H9 (cell line): Measurements from ENCODE around the gene TMEM54. TPM values are rescaled to one million over a fixed set of nuclear protein-coding genes. Genes with fewer than 3 reads are reported as not detected.
A peak's percentile ranks its signal among the peaks of the same experiment; 100 is the strongest.

ENCODE experiments used
- DNase-seq: peaks from one replicate; pipeline ENCODE4 v3.0.0-alpha.2; 2017
- H2AFZ ChIP-seq: one replicate; pipeline ENCODE4 v1.6.1; 2013; ENCODE audit warnings: mild to moderate bottlenecking, low read length, control low read depth, moderate library complexity
- H2AK5ac ChIP-seq: 2 replicates; pipeline ENCODE4 v1.6.1; 2013; ENCODE audit warnings: low read length, control low read depth, mixed read lengths; ENCODE audit not compliant: insufficient read length
- H2BK120ac ChIP-seq: one replicate; pipeline ENCODE4 v1.6.1; 2013; ENCODE audit warnings: low read depth, mild to moderate bottlenecking, low read length, control low read depth, inconsistent platforms; ENCODE audit not compliant: poor library complexity, severe bottlenecking
- H2BK12ac ChIP-seq: 2 replicates; pipeline ENCODE4 v1.6.1; 2013; ENCODE audit warnings: low read length, control low read depth, mixed read lengths, low read depth; ENCODE audit not compliant: insufficient read length
- H2BK15ac ChIP-seq: 2 replicates; pipeline ENCODE4 v1.6.1; 2013; ENCODE audit warnings: low read depth, low read length, control low read depth
- H2BK20ac ChIP-seq: one replicate; pipeline ENCODE4 v1.6.1; 2013; ENCODE audit warnings: low read depth, mild to moderate bottlenecking, low read length, control low read depth, inconsistent platforms; ENCODE audit not compliant: poor library complexity, severe bottlenecking
- H2BK5ac ChIP-seq: 2 replicates; pipeline ENCODE4 v1.6.1; 2013; ENCODE audit warnings: low read length, control low read depth, mixed read lengths; ENCODE audit not compliant: insufficient read length
- H3K14ac ChIP-seq: 2 replicates; pipeline ENCODE4 v1.6.1; 2013; ENCODE audit warnings: low read length, control low read depth; ENCODE audit not compliant: insufficient read depth
- H3K18ac ChIP-seq: 2 replicates; pipeline ENCODE4 v1.6.1; 2013; ENCODE audit warnings: low read depth, mild to moderate bottlenecking, mixed read lengths, low read length, control low read depth; ENCODE audit not compliant: insufficient read length
- H3K23ac ChIP-seq: 2 replicates; pipeline ENCODE4 v1.6.1; 2013; ENCODE audit warnings: low read length, control low read depth, mixed read lengths, low read depth; ENCODE audit not compliant: insufficient read length
- H3K23me2 ChIP-seq: 2 replicates; pipeline ENCODE4 v1.6.1; 2013; ENCODE audit warnings: low read depth, mild to moderate bottlenecking, mixed read lengths, low read length, control low read depth; ENCODE audit not compliant: insufficient read length, poor library complexity, severe bottlenecking
- H3K27ac ChIP-seq: 2 replicates; pipeline ENCODE4 v1.5.1; 2013; ENCODE audit warnings: low read length, control low read depth, mixed read lengths, low read depth; ENCODE audit not compliant: insufficient read length
- H3K27me3 ChIP-seq: 2 replicates; pipeline ENCODE4 v1.6.1; 2013; ENCODE audit warnings: low read length, control low read depth, inconsistent platforms; ENCODE audit not compliant: insufficient read depth
- H3K4ac ChIP-seq: 2 replicates; pipeline ENCODE4 v1.6.1; 2013; ENCODE audit warnings: low read depth, mild to moderate bottlenecking, control low read depth, inconsistent platforms, low read length, moderate library complexity
- H3K4me1 ChIP-seq: 2 replicates; pipeline ENCODE4 v1.6.1; 2013; ENCODE audit warnings: low read length, control low read depth, inconsistent platforms; ENCODE audit not compliant: insufficient read depth
- H3K4me2 ChIP-seq: 2 replicates; pipeline ENCODE4 v1.6.1; 2013; ENCODE audit warnings: low read length, control low read depth, mixed read lengths; ENCODE audit not compliant: insufficient read length, insufficient read depth
- H3K56ac ChIP-seq: 2 replicates; pipeline ENCODE4 v1.6.1; 2013; ENCODE audit warnings: low read depth, mild to moderate bottlenecking, mixed read lengths, low read length, control low read depth; ENCODE audit not compliant: insufficient read length
- H3K79me1 ChIP-seq: 2 replicates; pipeline ENCODE4 v1.6.1; 2013; ENCODE audit warnings: low read depth, mild to moderate bottlenecking, moderate library complexity, low read length, control low read depth, inconsistent platforms; ENCODE audit not compliant: insufficient read depth, poor library complexity, severe bottlenecking
- H3K79me2 ChIP-seq: 2 replicates; pipeline ENCODE4 v1.6.1; 2013; ENCODE audit warnings: low read length, control low read depth, inconsistent platforms; ENCODE audit not compliant: insufficient read depth
- H3K9ac ChIP-seq: 2 replicates; pipeline ENCODE4 v1.6.1; 2013; ENCODE audit warnings: low read length, control low read depth, mixed read lengths; ENCODE audit not compliant: insufficient read length; ENCODE audit errors: extremely low read depth
- H3K9me3 ChIP-seq: one replicate; pipeline ENCODE4 v1.6.1; 2013; ENCODE audit warnings: low read depth, low read length, inconsistent platforms; ENCODE audit not compliant: control insufficient read depth
- H3T11ph ChIP-seq: one replicate; pipeline ENCODE4 v1.6.1; 2013; ENCODE audit warnings: mild to moderate bottlenecking, low read length, control low read depth, inconsistent platforms
- H4K20me1 ChIP-seq: one replicate; pipeline ENCODE4 v1.6.1; 2013; ENCODE audit not compliant: control insufficient read depth, insufficient read length, insufficient read depth
- H4K5ac ChIP-seq: 2 replicates; pipeline ENCODE4 v1.6.1; 2013; ENCODE audit warnings: low read depth, mild to moderate bottlenecking, mixed read lengths, low read length, control low read depth; ENCODE audit not compliant: insufficient read length
- H4K8ac ChIP-seq: replicated peaks from 2 replicates; pipeline ENCODE4 v1.6.1; 2013; ENCODE audit warnings: low read length, control low read depth, mixed read lengths, low read depth; ENCODE audit not compliant: insufficient read length
- H4K91ac ChIP-seq: 2 replicates; pipeline ENCODE4 v1.6.1; 2013; ENCODE audit warnings: low read depth, mild to moderate bottlenecking, moderate library complexity, mixed read lengths, low read length, control low read depth; ENCODE audit not compliant: insufficient read length
- H3K27ac Mint-ChIP-seq, 3 experiments: 2 replicates in 2 of 3; 3 replicates in 1 of 3; pipeline ENCODE4 v1.8.0; 2020 to 2021; ENCODE audit warnings: mixed read lengths in 3 of 3, mild to moderate bottlenecking in 1 of 3, moderate library complexity in 1 of 3
- H3K27me3 Mint-ChIP-seq: 2 replicates; pipeline ENCODE4 v1.8.0; 2021; ENCODE audit warnings: low read depth, mild to moderate bottlenecking, moderate library complexity, mixed read lengths
- H3K36me3 Mint-ChIP-seq, 3 experiments: 2 replicates in 2 of 3; 3 replicates in 1 of 3; pipeline ENCODE4 v1.8.0; 2020 to 2021; ENCODE audit warnings: low read depth in 3 of 3, mixed read lengths in 3 of 3; ENCODE audit not compliant: insufficient read depth in 1 of 3
- H3K4me1 Mint-ChIP-seq, 2 experiments: 2 replicates each; pipeline ENCODE4 v1.8.0; 2020; ENCODE audit warnings: mixed read lengths in 2 of 2
- H3K4me3 Mint-ChIP-seq, 2 experiments: 2 replicates in 1 of 2; 3 replicates in 1 of 2; pipeline ENCODE4 v1.8.0; 2020 to 2021; ENCODE audit warnings: mild to moderate bottlenecking in 2 of 2, mixed read lengths in 2 of 2, moderate library complexity in 1 of 2
- H3K9me3 Mint-ChIP-seq, 2 experiments: 2 replicates in 1 of 2; 3 replicates in 1 of 2; pipeline ENCODE4 v1.8.0; 2020; ENCODE audit warnings: mild to moderate bottlenecking in 2 of 2, mixed read lengths in 2 of 2, moderate library complexity in 1 of 2
- WGBS: extraction: QIAGEN DNeasy Blood & Tissue Kit; methylation state at CpG from one replicate; pipeline ENCODE4 v1.1.7; 2013; ENCODE audit warnings: missing lambda C conversion rate, low lambda C conversion rate, mixed read lengths; ENCODE audit not compliant: insufficient read length; ENCODE audit errors: extremely low coverage; 5-methylcytosine and 5-hydroxymethylcytosine counted together
- total RNA-seq: library from RNA; stranded (reverse); gene quantifications from 2 replicates; pipeline ENCODE4 v1.2.1, GENCODE V29; 2021
- TF ChIP-seq, protein P1 (sequence below): fragments of 200-600 bp; sonication (generic); conservative IDR thresholded peaks from 3 replicates; pipeline ENCODE4 v1.8.0; 2021; ENCODE audit warnings: antibody characterized with exemption, mild to moderate bottlenecking

TMEM54 gene
- total RNA-seq, 1 experiment from 2014 or later: 17.2 TPM

DNA sequence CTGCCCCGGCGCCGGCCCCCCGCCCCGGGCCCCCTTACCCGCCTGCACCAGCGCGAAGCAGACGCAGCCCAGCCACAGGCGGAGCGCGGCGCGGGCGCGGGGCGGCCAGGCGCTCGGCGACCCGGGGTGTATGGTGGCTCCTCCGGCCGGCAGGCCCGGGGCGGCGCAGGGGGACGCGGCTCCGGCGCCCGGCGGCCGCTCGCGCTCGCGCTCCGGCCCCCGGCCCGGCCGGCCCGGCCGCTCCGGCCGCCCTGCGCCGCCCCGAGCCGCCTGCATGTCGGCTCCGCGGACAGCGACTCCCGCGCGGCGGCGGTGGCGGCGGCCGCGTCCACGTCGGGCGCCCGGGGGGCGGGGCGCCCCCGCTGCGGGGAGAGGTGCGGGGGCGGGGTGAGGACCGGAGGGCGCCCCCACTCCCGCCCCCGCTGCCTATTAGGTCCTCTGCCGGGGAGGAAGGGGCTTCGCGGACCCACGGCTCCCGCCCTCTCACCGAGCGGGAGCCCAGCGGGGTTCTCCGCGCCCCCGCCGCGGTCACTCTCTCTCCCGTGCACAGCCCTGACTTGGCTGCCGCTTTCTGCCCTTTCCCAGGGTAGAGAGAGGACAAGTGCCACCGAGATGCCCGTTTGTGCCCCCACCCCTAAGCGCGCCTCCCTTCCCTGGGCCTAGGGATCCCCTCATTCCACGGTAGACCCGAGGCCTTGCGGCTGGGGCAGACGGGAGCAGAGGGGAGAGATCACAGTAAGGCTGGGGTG lies 30.4 kb downstream of the TMEM54 start, which contains the start of gene FNDC5:
Gene FNDC5 (minus strand): TSS at position 298 of the 749 bp plus-strand sequence.
- H3K4ac ChIP-seq: no peak within 1 kb of the TSS
- H3K9me3 ChIP-seq: no peaks in the 10 kb centered on the region
- no peaks in the 10 kb centered on the region for H4K20me1 ChIP-seq
- no peak within 1 kb of the TSS for H4K91ac ChIP-seq
- H3K27ac ChIP-seq: no peak within 1 kb of the TSS
- no peak within 1 kb of the TSS for H2BK20ac ChIP-seq
- H3K4me2 ChIP-seq: peak within 1 kb of the TSS; percentile 61
- H3K79me2 ChIP-seq: no peaks in the 10 kb centered on the region
- no peak within 1 kb of the TSS for H2BK15ac ChIP-seq
- Mint-ChIP-seq H3K9me3 (no peaks in the 10 kb centered on the region), H3K27me3 (peaks cover 45% of the 10 kb centered on the region), H3K36me3 (peaks cover 0 to 8% (median 0%) of the 10 kb centered on the region in 3 experiments; a peak in 6 of 7 replicates), H3K4me3 (peak within 1 kb of the TSS; percentile 66 to 82), H3K4me1 (peaks cover 38 to 43% of the 10 kb centered on the region in 2 experiments), H3K27ac (peak within 1 kb of the TSS in 1 of 3 experiments; percentile 25; a peak in 1 of 7 replicates)
- H2AFZ ChIP-seq: no peak within 1 kb of the TSS
- peak within 1 kb of the TSS; percentile 67 for H3K14ac ChIP-seq
- no peak within 1 kb of the TSS for H2BK5ac ChIP-seq
- no peak within 1 kb of the TSS for H4K5ac ChIP-seq
- H3K79me1 ChIP-seq: no peaks in the 10 kb centered on the region
- TF ChIP-seq, protein P1, sequence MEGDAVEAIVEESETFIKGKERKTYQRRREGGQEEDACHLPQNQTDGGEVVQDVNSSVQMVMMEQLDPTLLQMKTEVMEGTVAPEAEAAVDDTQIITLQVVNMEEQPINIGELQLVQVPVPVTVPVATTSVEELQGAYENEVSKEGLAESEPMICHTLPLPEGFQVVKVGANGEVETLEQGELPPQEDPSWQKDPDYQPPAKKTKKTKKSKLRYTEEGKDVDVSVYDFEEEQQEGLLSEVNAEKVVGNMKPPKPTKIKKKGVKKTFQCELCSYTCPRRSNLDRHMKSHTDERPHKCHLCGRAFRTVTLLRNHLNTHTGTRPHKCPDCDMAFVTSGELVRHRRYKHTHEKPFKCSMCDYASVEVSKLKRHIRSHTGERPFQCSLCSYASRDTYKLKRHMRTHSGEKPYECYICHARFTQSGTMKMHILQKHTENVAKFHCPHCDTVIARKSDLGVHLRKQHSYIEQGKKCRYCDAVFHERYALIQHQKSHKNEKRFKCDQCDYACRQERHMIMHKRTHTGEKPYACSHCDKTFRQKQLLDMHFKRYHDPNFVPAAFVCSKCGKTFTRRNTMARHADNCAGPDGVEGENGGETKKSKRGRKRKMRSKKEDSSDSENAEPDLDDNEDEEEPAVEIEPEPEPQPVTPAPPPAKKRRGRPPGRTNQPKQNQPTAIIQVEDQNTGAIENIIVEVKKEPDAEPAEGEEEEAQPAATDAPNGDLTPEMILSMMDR: no peak
- no peak within 1 kb of the TSS for H3K9ac ChIP-seq
- no peak within 1 kb of the TSS for H2BK12ac ChIP-seq
- no peak within 1 kb of the TSS for H2AK5ac ChIP-seq
- no peak within 1 kb of the TSS for H3K23ac ChIP-seq
- no peak within 1 kb of the TSS for H3K56ac ChIP-seq
- H3K18ac ChIP-seq: no peak within 1 kb of the TSS
- peaks cover 2% of the 10 kb centered on the region; the same call in 1 of the 2 replicates for H3K4me1 ChIP-seq
- H3K27me3 ChIP-seq: peaks cover 21% of the 10 kb centered on the region; the same call in 1 of the 2 replicates
- no peak within 1 kb of the TSS for H2BK120ac ChIP-seq
- no CpG with 5 or more reads among the region's 99 CpGs for WGBS
- no peak within 1 kb of the TSS for H3T11ph ChIP-seq
- peak; percentile 43 for DNase-seq
- peaks cover 4% of the 10 kb centered on the region for H3K23me2 ChIP-seq
- no peak within 1 kb of the TSS for H4K8ac ChIP-seq
